Cardiac muscle cell (in vitro differentiated cells and primary cell): ENCODE measurements around the gene B4GALT6. TPM values are rescaled to one million over a fixed set of nuclear protein-coding genes. Genes with fewer than 3 reads are reported as not detected.
A peak's percentile ranks its signal among the peaks of the same experiment; 100 is the strongest.

ENCODE experiments used
- DNase-seq, 2 donors: peaks; one replicate each; pipeline versions ENCODE4 v3.0.0 to v3.0.0-alpha.2; 2010 to 2017; ENCODE audit warnings: low read depth in 1 of 2, low spot score in 1 of 2
- H3K27ac ChIP-seq: fragments of 200-600 bp; sonication (generic); 2 replicates; pipeline ENCODE4 v1.5.1; 2016
- H3K27me3 ChIP-seq: fragments of 200-600 bp; sonication (generic); 2 replicates; pipeline ENCODE4 v1.6.0; 2016; ENCODE audit warnings: control low read depth
- H3K36me3 ChIP-seq: fragments of 200-600 bp; sonication (generic); 2 replicates; pipeline ENCODE4 v1.5.1; 2016; ENCODE audit warnings: control low read depth
- H3K4me1 ChIP-seq: fragments of 200-600 bp; sonication (generic); 2 replicates; pipeline ENCODE4 v1.8.1; 2017; ENCODE audit warnings: low read depth, mild to moderate bottlenecking, mixed run types
- H3K4me3 ChIP-seq: fragments of 200-600 bp; sonication (generic); 2 replicates; pipeline ENCODE4 v1.5.1; 2016; ENCODE audit warnings: mild to moderate bottlenecking
- H3K9me3 ChIP-seq: fragments of 200-600 bp; sonication (generic); 2 replicates; pipeline ENCODE4 v1.5.1; 2017; ENCODE audit warnings: low read depth, mild to moderate bottlenecking, control low read depth
- polyA plus RNA-seq: library from polyadenylated mRNA; unstranded; fragments of >200 nt; fragmentation: Nextera tagmentation; extraction: Ambion mirVana; gene quantifications from 2 replicates; pipeline ENCODE4 v1.2.1, GENCODE V29; 2016
- total RNA-seq: library from RNA; depleted of rRNA; stranded (reverse); fragments of >200 nt; gene quantifications from 2 replicates; pipeline ENCODE4 v1.2.3, GENCODE V29; 2016
- TF ChIP-seq, protein P1 (sequence below): IDR thresholded peaks from 2 replicates; pipeline ENCODE4 v1.5.1; 2012; ENCODE audit warnings: low read depth, mild to moderate bottlenecking, low read length

The B4GALT6 gene
- total and polyA plus RNA-seq, 2 experiments from 2014 or later, result 3.6 to 5.5 TPM

- DNase-seq, result no peak
- no peaks in the 10 kb centered on the region for H3K9me3 ChIP-seq
- H3K27me3 ChIP-seq, result no peaks in the 10 kb centered on the region
- no peak overlapping the region for H3K27ac ChIP-seq
- H3K4me3 ChIP-seq, result no peak overlapping the region
- TF ChIP-seq, protein P1, sequence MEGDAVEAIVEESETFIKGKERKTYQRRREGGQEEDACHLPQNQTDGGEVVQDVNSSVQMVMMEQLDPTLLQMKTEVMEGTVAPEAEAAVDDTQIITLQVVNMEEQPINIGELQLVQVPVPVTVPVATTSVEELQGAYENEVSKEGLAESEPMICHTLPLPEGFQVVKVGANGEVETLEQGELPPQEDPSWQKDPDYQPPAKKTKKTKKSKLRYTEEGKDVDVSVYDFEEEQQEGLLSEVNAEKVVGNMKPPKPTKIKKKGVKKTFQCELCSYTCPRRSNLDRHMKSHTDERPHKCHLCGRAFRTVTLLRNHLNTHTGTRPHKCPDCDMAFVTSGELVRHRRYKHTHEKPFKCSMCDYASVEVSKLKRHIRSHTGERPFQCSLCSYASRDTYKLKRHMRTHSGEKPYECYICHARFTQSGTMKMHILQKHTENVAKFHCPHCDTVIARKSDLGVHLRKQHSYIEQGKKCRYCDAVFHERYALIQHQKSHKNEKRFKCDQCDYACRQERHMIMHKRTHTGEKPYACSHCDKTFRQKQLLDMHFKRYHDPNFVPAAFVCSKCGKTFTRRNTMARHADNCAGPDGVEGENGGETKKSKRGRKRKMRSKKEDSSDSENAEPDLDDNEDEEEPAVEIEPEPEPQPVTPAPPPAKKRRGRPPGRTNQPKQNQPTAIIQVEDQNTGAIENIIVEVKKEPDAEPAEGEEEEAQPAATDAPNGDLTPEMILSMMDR, result no peak
- peaks cover 6% of the 10 kb centered on the region for H3K4me1 ChIP-seq
- H3K36me3 ChIP-seq, result no peaks in the 10 kb centered on the region
These were observed 101.1 kb downstream of the B4GALT6 start for GRCh38 chr18:31583185-31583854.

DNA sequence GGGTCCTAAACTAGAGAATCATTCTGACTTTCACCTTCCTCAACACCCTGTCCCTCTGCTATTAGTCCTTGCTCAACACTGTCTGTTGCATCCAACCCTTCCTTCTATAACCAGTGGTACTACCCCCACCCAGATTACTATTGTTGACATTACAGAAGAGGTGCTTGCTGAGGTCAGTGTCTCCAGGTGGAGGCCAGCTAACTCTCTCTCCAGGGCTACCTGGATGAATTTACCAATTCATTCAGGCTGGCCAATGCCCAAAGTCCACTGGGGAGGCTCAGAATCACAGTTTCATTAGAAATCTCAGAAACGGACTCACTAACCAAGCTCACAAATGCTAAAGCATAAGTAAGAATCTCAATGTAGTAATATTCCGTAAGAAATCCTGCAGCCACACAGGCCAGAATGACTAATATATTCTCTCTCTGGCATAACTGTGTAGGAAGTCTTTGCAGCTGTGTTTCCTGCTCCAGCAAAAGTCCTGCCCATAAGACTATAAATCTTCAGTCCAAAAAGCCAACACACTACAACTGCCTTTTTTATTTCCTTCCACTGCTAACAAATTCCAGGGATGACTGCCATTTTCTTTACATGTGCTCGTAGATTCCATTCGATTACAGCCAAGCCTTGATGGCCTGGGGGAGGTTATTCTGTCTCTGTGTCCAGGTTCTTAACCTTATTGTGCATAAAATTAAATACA, 102.7 kb downstream of the B4GALT6 start:
- TF ChIP-seq, protein P1, result no peak
- Histone ChIP-seq H3K4me1 (no peaks in the 10 kb centered on the region), H3K36me3 (no peaks in the 10 kb centered on the region), H3K4me3 (no peak overlapping the region), H3K9me3 (no peaks in the 10 kb centered on the region), H3K27ac (no peak overlapping the region), H3K27me3 (no peaks in the 10 kb centered on the region)
- peak in 1 of 2 donors; percentile 53 for DNase-seq

DNA sequence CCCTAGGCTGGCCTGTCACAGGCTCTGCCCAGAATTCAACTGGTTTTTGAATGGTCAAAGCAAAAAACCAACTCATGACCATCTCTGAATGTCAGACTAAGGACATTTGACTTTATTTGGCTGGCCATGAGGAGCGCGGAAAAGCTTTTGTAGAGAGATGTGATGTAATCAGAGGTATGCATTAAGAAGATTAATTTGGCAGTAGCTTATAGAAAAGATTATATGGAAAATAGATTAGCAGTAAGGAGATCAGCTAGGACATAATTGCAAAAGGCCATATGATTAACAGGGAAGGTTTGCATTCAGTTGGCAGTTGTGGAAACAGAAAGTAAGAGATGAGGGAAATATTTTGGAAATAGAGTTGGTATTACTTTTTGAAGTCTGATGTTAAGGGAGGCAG, 105.0 kb downstream of the B4GALT6 start:
- Histone ChIP-seq H3K27ac (no peak overlapping the region), H3K36me3 (no peaks in the 10 kb centered on the region), H3K4me1 (no peaks in the 10 kb centered on the region), H3K27me3 (no peaks in the 10 kb centered on the region), H3K4me3 (no peak overlapping the region), H3K9me3 (no peaks in the 10 kb centered on the region)
- DNase-seq, result no peak
- TF ChIP-seq, protein P1, result no peak

- no peak overlapping the region for H3K4me3 ChIP-seq
- no peak for DNase-seq
- no peak overlapping the region for H3K27ac ChIP-seq
- H3K36me3 ChIP-seq, result no peaks in the 10 kb centered on the region
- no peaks in the 10 kb centered on the region for H3K27me3 ChIP-seq
- H3K4me1 ChIP-seq, result no peaks in the 10 kb centered on the region
- TF ChIP-seq, protein P1, result no peak
- no peaks in the 10 kb centered on the region for H3K9me3 ChIP-seq
These were observed 106.3 kb downstream of the B4GALT6 start for GRCh38 chr18:31578126-31578525.

DNA sequence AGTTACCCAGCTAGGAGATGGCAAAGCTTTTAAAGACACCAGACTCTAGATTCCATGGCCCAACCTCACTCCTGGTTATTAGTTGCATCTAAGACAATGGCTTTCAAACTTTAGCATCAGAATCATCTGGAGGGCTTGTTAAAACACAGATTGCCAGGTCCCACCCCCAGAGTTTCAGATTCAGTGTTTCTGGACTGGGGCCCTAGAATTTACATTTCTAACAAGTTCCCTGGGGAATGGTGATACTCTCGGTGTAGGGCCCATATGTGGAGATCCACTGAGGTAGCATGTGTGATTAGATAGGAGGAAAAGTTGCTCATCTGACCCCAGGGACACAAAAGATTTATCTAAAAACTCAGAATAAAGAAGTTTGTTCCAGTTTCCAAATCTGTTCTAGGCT, 107.2 kb downstream of the B4GALT6 start:
- Histone ChIP-seq H3K27ac (no peak overlapping the region), H3K4me3 (no peak overlapping the region), H3K9me3 (no peaks in the 10 kb centered on the region), H3K27me3 (no peaks in the 10 kb centered on the region), H3K36me3 (no peaks in the 10 kb centered on the region), H3K4me1 (no peaks in the 10 kb centered on the region)
- TF ChIP-seq, protein P1, result no peak
- DNase-seq, result no peak
